OCI-M1 (cell line): Measurements from ENCODE around the gene ASTN2.

Experiments
- DNase-seq: peaks from one replicate; lab custom pipeline; 2025; lab: John Stamatoyannopoulos, UW

ASTN2 gene

DNA sequence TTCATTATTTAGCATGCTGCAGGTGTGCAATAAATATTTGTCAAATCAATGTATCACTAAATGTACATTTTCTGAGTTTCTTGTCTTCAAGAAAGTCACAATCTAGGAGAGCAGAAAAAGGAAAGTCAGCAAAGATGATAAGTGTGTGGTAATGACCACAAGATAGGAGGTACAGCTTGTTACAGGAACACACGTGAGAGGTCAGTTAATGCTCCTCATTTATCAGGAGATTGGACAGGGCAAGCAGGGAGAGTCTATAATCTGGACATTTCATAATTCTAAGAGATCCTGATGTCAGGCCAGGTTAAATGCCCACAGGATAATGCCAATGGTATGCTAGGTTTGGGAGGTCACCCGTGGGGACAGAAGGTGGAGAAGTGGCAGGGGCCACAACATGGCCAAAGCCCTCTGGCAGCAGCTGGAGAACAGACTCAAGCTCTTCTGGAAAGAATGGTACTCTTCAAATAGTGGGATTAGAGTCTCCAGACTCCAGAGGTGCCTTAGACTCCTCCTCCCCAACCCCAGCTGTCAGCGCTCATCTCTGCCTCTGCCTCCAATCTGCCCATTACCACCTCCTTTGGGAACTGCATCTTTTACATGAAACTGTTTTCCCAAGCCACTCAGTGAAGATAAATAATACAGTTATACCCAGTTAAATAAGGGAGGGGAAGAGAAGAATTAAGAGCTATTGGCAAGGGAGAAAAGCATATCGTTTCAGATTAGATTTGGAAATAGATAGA lies 114.3 kb downstream of the ASTN2 start:
- DNase-seq = peak; percentile 5

GRCh38 chr9:117296453-117296852 lies 118.4 kb downstream of the ASTN2 start:
- DNase-seq = no peak

DNA sequence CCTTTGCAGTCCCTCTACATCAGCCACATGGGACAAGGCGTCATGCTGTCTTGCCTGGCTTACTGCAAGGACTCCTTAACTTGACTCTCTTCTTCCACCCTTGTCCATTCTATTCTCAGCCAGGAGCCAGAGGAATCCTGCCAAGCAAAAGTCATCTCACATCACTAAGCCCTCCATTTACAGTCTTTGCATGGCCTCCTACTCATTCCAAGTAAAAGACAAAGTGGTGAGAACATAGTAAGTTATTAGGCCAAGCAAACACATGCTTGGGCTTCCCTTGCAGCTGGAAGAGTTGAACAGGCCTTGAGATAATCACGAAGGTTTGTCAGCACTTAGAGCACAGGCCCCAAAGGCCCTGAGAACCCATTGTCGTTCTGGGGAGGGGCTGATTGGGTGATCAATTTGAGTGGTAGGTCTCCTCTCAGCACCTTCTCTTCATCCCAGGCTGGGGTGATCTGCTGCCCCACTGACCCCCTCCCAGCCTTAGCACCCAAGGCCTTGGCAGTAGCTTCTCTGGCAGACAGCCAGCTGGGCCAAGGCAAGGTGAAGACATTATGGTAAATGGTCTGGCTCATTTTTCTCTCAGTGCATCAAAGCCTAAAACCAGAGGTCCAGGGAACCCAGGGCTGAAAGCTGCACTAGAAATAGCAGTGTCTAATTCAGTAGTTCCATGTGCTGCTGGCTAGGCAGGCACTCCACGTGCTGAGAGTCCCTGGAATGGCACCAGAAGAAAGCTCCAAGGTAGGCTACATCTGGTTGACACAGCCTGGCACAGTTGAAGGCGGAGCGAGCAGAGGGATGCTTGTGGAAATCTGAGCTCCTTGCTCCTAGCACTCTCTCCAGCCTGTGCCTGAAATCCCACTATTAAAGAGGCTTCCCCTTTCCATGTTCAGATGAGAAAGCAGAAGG lies 121.4 kb downstream of the ASTN2 start:
- DNase-seq = no peak

GRCh38 chr9:117290856-117291622 lies 123.8 kb downstream of the ASTN2 start:
- DNase-seq = no peak

GRCh38 chr9:117290306-117290840 lies 124.5 kb downstream of the ASTN2 start:
- DNase-seq = no peak

DNA sequence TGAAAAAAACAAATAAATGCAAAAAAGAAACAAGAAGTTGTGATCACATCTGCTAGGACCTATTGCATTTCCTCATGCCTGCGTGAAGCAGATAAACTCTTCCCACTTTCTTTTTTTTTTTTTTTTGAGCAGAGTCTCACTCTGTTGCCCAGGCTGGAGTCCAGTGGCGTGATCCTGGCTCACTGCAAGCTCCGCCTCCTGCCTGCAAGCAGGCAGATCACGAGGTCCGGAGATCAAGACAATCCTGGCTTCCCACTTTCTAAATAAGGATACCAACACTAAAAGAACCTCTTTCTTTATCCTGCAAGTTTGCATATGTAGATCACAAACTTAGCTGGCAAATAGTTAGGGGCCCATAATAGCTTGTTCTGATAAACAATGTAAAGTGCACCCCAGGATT lies 128.6 kb downstream of the ASTN2 start:
- DNase-seq = peak; percentile 47

GRCh38 chr9:117284414-117284813 lies 130.4 kb downstream of the ASTN2 start:
- DNase-seq = no peak

- no peak for DNase-seq
Observed at GRCh38 chr9:117282541-117282940, 132.3 kb downstream of the ASTN2 start.

- no peak for DNase-seq
Observed at GRCh38 chr9:117278471-117279035, 136.3 kb downstream of the ASTN2 start.

DNA sequence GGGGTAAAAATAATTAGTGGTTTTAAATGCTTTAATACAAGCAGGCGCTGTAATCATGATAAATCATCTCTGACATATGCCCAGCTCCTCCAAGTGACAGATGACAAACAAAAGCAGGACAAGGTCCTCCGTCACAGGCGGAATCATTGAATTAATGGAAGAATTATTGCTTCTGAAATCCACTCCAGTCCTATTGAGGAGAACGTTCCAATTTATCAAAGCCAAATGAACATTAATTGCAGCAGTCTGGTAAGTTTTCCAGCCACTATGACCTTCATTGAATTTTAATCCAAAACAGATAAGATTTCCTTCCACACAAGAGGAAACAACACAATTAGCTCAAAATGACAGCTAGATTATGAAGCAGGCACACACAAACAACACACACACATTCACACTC lies 136.8 kb downstream of the ASTN2 start:
- no peak for DNase-seq

- no peak for DNase-seq
Observed at GRCh38 chr9:117276444-117276843, 138.4 kb downstream of the ASTN2 start.

DNA sequence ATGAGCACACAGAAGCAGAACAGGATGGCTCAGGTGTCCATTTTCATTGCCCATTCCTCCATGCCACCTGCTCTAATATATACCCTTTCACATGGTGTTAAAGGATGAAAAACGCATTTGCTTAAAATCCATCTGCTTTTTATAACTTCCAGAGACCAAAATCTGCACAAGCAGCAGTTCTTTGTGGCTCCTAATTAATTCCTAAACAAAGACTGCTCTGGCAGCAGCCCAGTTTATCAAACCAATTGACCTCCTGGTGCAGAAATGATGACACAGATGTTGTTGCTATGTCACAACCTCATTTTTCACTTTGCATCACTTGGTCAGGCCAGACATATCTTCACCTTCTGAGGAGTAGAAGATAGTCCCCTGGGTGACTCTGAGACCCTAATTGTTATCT lies 141.2 kb downstream of the ASTN2 start:
- no peak for DNase-seq

- DNase-seq = no peak
Observed at GRCh38 chr9:117268847-117269446, 145.9 kb downstream of the ASTN2 start.

DNA sequence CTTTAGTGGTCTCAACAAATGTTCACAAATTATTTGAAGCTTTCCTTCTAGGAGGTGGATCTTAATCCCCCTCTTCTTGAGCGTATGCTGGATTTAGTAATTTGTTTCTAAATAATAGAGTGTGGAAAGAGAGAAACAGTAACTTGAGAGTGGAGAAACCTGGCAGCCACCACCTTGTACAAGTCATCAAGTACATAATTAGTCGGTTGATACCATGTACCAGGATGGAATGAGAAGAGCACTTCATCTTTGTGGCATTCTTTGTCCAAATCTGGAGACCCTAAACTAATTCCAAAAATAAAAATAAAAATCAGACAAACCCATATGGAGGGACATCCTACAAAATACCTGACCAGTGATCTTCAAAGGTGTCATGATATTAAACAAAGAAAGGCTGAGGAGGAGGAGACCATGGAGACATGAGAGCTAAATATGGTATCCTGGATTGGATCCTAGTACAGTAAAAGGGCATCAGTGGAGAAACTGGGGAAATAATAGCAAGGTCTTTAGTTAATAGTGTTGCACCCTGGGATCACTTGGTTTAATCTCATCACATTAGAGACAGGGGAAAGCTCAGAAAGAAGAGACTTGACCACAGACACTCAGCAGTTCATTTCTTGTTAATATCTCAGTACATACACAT lies 147.9 kb downstream of the ASTN2 start:
- DNase-seq = no peak

- no peak for DNase-seq
Observed at GRCh38 chr9:117265253-117265652, 149.6 kb downstream of the ASTN2 start.

DNA sequence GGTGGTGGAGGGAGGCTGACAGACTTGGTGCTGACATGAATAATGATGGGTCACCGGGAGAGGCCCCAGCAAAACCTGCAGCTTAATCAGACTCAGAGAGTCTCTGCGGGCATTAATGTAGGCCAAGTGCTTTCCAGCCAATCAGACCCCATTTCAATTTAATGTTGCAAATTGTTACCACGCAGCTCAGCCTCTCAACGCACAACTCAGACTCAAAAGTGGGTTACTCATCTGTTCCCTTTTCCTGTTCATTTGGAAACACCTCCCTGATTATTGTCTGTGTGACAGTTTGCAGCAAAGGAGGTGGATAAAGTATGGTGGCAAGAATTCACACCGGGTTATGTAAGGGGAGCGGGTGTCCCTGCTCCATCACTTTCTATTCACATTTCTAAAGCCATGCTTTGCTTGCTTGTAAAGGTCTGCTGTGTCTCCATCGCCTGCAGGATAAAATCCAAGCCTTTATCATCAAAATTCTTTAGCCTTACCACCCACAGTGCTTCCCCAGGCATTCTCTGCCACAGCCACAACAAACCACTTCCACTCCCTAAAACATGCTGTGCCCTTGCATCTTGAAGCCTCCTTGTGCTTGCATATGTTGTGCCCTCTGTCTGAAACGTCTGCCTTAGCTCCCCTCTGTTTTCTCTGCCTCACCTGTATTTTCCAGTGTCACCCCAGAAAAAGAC lies 156.5 kb downstream of the ASTN2 start:
- DNase-seq = no peak

DNA sequence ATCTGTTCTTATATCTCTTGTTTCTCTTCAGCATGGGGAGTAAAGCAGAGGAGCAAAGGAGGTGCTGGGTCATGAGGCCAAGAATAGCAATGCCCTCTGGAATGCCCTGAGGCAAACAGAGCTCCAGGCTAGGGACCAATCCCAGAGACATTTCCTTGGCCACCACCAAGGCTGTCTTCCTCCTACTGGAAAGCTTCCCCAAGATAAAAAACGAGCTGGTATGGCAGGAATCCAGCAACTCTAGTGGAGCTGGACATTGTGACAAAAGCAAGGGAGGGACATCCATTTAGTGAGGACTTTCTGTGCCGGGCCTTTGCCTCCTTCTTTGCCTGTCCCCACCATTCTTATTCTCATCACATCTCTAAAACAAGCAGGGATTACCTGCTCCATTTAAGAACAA lies 161.6 kb downstream of the ASTN2 start:
- DNase-seq = no peak

DNA sequence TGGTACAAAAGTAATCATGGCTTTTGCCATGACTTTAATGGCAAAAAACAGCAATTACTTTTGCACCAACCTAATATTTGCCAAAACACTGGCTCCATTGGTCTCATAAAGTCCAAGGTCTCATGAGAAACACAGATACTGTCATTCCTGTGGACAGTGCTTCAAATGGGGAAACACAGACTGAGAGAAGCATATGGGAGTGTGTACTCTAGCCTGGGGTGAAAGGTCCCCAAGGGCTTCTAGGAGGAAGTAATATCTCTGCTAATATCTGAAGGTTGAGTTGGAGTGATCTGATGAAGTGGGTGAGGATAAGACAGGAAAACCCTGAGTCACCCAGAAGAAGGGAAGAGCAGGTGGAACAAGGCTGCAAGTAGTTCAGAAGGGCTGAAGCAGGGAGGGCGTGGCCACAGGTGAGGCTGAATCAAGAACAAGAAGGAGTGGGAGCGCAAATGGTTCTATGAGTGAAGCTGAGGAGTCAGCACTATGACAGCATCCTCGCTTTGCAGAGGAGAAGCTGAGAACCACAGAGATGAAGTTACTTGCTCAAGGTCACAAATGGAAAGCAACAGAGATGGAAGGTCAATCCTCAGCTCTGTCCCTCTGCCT lies 164.1 kb downstream of the ASTN2 start:
- DNase-seq = no peak

GRCh38 chr9:117249799-117250198 lies 165.1 kb downstream of the ASTN2 start:
- DNase-seq = no peak

GRCh38 chr9:117247266-117247665 lies 167.6 kb downstream of the ASTN2 start:
- DNase-seq = peak; percentile 32
